Smooth muscle cell (in vitro differentiated cells): Measurements from ENCODE around the gene PPP2R2C. TPM values are rescaled to one million over a fixed set of nuclear protein-coding genes. Genes with fewer than 3 reads are reported as not detected.

ENCODE experiments used
- DNase-seq: peaks from one replicate; lab custom pipeline; 2025; ENCODE audit not compliant: unreplicated experiment; lab: John Stamatoyannopoulos, UW
- H2AFZ ChIP-seq: fragments of 200-600 bp; sonication (generic); 2 replicates; pipeline ENCODE4 v1.6.0; 2016; ENCODE audit warnings: antibody characterized with exemption, low read depth, mild to moderate bottlenecking
- H3F3A ChIP-seq: fragments of 200-600 bp; sonication (generic); 2 replicates; pipeline ENCODE4 v1.6.0; 2017; ENCODE audit warnings: antibody characterized with exemption, low read depth
- H3K27ac ChIP-seq: fragments of 200-600 bp; sonication (generic); 2 replicates; pipeline ENCODE4 v1.5.1; 2016; ENCODE audit warnings: low read depth, mild to moderate bottlenecking
- H3K27me3 ChIP-seq: fragments of 200-600 bp; sonication (generic); 2 replicates; pipeline ENCODE4 v1.6.1; 2016; ENCODE audit warnings: low read depth, mild to moderate bottlenecking
- H3K36me3 ChIP-seq: fragments of 200-600 bp; sonication (generic); 2 replicates; pipeline ENCODE4 v1.5.1; 2016; ENCODE audit warnings: low read depth
- H3K4me1 ChIP-seq: fragments of 200-600 bp; sonication (generic); 2 replicates; pipeline ENCODE4 v1.5.1; 2016; ENCODE audit warnings: low read depth
- H3K4me2 ChIP-seq: fragments of 200-600 bp; sonication (generic); 2 replicates; pipeline ENCODE4 v1.6.0; 2016; ENCODE audit warnings: mild to moderate bottlenecking
- H3K4me3 ChIP-seq: fragments of 200-600 bp; sonication (generic); 2 replicates; pipeline ENCODE4 v1.5.1; 2016; ENCODE audit warnings: mild to moderate bottlenecking
- H3K79me2 ChIP-seq: fragments of 200-600 bp; sonication (generic); 2 replicates; pipeline ENCODE4 v1.6.0; 2016; ENCODE audit warnings: low read depth, mild to moderate bottlenecking
- H3K9ac ChIP-seq: fragments of 200-600 bp; sonication (generic); 2 replicates; pipeline ENCODE4 v1.6.0; 2016; ENCODE audit warnings: low read depth
- H3K9me3 ChIP-seq: fragments of 200-600 bp; sonication (generic); replicated peaks from 2 replicates; pipeline ENCODE4 v1.5.1; 2016; ENCODE audit warnings: low read depth
- H4K20me1 ChIP-seq: fragments of 200-600 bp; sonication (generic); 2 replicates; pipeline ENCODE4 v1.6.0; 2016; ENCODE audit warnings: low read depth
- CTCF ChIP-seq: fragments of 200-600 bp; sonication (generic); IDR thresholded peaks from 2 replicates; pipeline ENCODE4 v1.5.1; 2017; ENCODE audit warnings: borderline replicate concordance, mild to moderate bottlenecking, antibody characterized with exemption; ENCODE audit not compliant: insufficient read depth, poor library complexity, severe bottlenecking
- whole genome bisulfite sequencing: methylation state at CpG from one replicate; pipeline ENCODE4 v1.1.7; 2016; ENCODE audit warnings: low lambda C conversion rate; 5-methylcytosine and 5-hydroxymethylcytosine counted together
- polyA plus RNA-seq: library from polyadenylated mRNA; unstranded; fragments of >200 nt; fragmentation: Nextera tagmentation; extraction: Ambion mirVana; gene quantifications from 2 replicates; pipeline ENCODE4 v1.2.1, GENCODE V29; 2016
- total RNA-seq: library from RNA; depleted of rRNA; stranded (reverse); fragments of >200 nt; gene quantifications from 2 replicates; pipeline ENCODE4 v1.2.3, GENCODE V29; 2014

Gene PPP2R2C
- total and polyA plus RNA-seq, 2 experiments from 2014 or later: 0.54 to 1.8 TPM

GRCh38 chr4:6337331-6337935 lies 135.0 kb downstream of the PPP2R2C start:
- H3K4me2 ChIP-seq: no peak overlapping the region
- H3K9me3 ChIP-seq: no peaks in the 10 kb centered on the region
- 58% methylated on average over 18 of the region's 19 CpGs for WGBS
- no peak overlapping the region for H3K9ac ChIP-seq
- no peak for DNase-seq
- no peaks in the 10 kb centered on the region for H4K20me1 ChIP-seq
- no peaks in the 10 kb centered on the region for H3K4me1 ChIP-seq
- no peaks in the 10 kb centered on the region for H3F3A ChIP-seq
- no peaks in the 10 kb centered on the region for H3K36me3 ChIP-seq
- H3K27ac ChIP-seq: no peak overlapping the region
- no peak overlapping the region for H2AFZ ChIP-seq
- H3K4me3 ChIP-seq: no peak overlapping the region
- no peak for TF ChIP-seq CTCF
- H3K79me2 ChIP-seq: no peaks in the 10 kb centered on the region
- peaks cover 14% of the 10 kb centered on the region for H3K27me3 ChIP-seq

DNA sequence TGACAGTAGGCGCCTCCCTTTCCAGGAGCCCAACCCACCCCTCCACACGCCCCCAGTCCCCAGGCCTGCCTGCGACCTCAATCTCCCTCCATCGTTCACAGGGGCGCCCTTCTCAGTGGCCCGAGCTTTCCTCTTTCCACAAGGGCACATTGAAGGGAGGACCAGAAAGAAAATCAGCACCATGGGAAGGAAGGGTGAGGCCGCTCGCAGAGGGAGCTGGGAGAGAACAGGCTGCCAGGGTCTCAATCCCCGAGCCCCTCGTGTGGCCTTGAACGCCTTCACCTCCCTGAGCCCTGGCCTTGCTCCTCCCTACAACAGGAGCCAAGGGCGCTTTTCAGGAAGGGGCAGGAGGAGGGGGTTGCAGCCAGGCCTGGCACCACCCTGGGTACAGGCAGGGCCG lies 136.2 kb downstream of the PPP2R2C start:
- Histone ChIP-seq H3K4me3 (no peak overlapping the region), H2AFZ (no peak overlapping the region), H3K9me3 (no peaks in the 10 kb centered on the region), H3K9ac (no peak overlapping the region), H3K79me2 (no peaks in the 10 kb centered on the region), H3K4me2 (no peak overlapping the region), H3K27me3 (peaks cover 14% of the 10 kb centered on the region), H3K27ac (no peak overlapping the region), H3F3A (no peaks in the 10 kb centered on the region), H3K4me1 (no peaks in the 10 kb centered on the region), H3K36me3 (no peaks in the 10 kb centered on the region), H4K20me1 (no peaks in the 10 kb centered on the region)
- no peak for TF ChIP-seq CTCF
- WGBS: 94% methylated on average over 13 of the region's 13 CpGs
- no peak for DNase-seq

DNA sequence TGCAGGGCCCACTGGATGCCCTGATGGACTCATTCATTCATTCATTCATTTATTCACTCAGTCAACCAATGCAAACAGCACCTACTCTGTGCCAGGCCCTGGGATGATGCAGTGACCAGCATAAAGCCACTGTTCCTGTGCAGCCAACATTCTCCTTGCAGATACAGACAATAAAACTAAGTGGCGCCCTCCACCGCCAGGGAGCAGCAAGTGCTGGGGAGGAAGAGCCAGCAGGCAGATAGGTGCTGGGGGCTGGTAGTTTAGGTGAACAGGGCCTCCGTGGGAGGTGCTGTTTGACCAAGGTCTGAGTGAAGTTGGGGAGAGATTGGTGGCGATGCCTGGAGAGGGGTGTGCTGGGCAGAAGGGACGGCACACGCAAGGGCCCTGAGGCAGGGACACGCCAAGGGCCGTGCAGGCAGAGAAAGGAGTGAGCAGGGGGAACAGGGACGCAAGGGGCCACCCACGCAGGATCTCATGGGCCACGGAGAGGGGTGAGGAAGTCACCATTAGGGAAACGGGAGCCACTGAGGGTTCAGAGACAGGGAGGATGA lies 137.3 kb downstream of the PPP2R2C start:
- H2AFZ ChIP-seq: no peak overlapping the region
- no peaks in the 10 kb centered on the region for H3K9me3 ChIP-seq
- no peak overlapping the region for H3K27ac ChIP-seq
- H3F3A ChIP-seq: no peaks in the 10 kb centered on the region
- peaks cover 14% of the 10 kb centered on the region for H3K27me3 ChIP-seq
- H3K4me2 ChIP-seq: no peak overlapping the region
- H3K4me1 ChIP-seq: no peaks in the 10 kb centered on the region
- no peaks in the 10 kb centered on the region for H4K20me1 ChIP-seq
- no peaks in the 10 kb centered on the region for H3K79me2 ChIP-seq
- no peak for DNase-seq
- no peaks in the 10 kb centered on the region for H3K36me3 ChIP-seq
- no peak for TF ChIP-seq CTCF
- H3K9ac ChIP-seq: no peak overlapping the region
- WGBS: 86% methylated on average over 12 of the region's 12 CpGs
- no peak overlapping the region for H3K4me3 ChIP-seq
